Measurements from ENCODE around the gene SYNE2. TPM values are rescaled to one million over a fixed set of nuclear protein-coding genes. Genes with fewer than 3 reads are reported as not detected.
"Not testable (repeated sequence)": the region's sequence is repeated elsewhere in the genome, so short reads cannot be mapped to it uniquely, and the experiment has no call there.

SYNE2 gene
- total RNA-seq, 4 donors from 2014 or later, result 101 to 162 (median 114) TPM

DNA sequence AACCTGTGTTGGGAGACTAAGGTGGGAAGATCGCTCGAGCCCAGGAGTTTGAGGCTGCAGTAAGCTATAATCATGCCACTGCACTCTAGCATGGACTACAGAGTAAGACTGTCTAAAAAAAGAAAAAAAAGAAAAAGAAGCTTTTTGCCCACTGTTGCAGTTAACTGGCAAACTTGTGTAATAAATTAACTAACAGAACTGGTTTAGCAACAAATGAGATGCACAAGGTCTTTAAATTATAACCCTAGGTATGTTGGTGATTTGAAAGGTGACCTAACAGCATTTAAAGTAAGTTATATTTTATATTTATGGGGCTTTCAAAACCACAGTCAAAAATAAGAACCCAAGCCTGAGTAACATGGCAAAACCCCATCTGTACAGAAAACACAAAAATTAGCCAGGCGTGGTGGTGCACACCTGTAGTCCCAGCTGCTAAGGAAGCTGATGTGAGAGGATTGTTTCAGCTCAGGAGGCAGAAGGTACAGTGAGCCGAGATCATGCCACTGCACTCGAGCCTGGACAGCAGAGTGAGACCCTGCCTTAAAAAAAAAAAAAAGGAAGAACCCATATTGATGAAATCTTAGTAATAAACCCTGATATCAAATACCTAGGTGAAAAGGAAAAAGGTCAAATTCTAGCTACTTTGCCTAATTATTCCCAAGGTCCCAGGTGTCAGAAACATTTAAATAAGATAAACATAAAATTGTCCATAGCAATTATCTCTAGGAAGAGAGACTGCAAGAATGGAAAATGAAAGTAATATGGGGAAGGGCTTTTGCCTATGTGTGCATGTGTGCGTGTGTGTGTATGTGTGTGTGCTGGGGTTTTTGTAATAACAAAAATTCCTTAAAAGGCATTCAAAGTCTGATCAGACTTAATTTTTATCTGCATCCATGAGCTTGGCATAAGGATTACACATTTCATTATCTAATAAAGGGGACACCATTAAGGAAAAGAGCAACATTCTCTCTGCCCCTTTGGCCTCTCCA is 15.4 kb downstream of the SYNE2 start:
- no peaks in the 10 kb centered on the region for H3K9me3 ChIP-seq
- no peaks in the 10 kb centered on the region for H3K4me1 ChIP-seq
- H3K27ac ChIP-seq, result peak overlapping the region; percentile 7 to 15
- H3K36me3 ChIP-seq, result no peaks in the 10 kb centered on the region
- intact Hi-C loops (cut with DNase I; ENCODE audit: low total_unique reads), result no loop called here
- no peak overlapping the region for H3K4me3 ChIP-seq
- no peak for DNase-seq
- TF ChIP-seq, protein P1, sequence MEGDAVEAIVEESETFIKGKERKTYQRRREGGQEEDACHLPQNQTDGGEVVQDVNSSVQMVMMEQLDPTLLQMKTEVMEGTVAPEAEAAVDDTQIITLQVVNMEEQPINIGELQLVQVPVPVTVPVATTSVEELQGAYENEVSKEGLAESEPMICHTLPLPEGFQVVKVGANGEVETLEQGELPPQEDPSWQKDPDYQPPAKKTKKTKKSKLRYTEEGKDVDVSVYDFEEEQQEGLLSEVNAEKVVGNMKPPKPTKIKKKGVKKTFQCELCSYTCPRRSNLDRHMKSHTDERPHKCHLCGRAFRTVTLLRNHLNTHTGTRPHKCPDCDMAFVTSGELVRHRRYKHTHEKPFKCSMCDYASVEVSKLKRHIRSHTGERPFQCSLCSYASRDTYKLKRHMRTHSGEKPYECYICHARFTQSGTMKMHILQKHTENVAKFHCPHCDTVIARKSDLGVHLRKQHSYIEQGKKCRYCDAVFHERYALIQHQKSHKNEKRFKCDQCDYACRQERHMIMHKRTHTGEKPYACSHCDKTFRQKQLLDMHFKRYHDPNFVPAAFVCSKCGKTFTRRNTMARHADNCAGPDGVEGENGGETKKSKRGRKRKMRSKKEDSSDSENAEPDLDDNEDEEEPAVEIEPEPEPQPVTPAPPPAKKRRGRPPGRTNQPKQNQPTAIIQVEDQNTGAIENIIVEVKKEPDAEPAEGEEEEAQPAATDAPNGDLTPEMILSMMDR (IDR thresholded peaks at IDR 0.05), result no peak
- TF ChIP-seq POLR2A (IDR thresholded peaks at IDR 0.05), result no peak
- H3K27me3 ChIP-seq, result no peaks in the 10 kb centered on the region

DNA sequence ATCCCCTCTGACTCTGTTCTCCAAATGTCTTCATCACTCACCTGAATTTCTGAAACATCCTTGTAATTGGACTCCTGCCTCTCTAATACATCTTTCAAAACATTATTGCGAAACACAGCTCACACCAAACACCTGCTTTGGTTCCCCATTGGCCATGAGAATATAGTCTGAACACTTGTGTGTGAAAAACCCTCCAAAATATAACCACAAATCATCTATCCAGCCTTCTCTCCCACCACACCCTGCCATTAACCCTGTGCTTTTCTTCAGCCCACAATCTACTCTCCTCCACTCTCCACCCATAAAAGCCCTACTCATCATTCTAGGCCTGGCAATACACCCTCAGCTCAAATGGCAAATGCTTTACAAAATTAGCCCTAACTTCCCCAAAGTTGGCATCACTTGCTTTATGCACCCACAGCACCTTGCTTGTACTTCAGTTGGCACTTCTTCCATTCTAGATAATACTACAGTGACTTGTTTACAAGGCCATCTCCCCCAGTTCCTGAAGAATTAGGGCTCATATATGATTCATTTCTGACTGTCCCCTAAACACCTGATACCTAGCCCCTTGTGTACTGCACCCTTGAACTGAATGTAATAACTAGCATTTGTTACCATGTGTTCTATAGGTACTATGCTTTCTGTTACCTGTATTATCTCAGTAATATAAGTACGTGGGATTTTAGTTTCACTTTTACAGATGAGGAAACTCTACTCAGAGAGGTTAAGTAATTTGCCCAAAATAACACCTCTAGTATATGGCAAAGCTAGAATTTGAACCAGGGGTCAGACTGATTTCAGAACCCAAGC is 17.3 kb downstream of the SYNE2 start:
- peak overlapping the region; percentile 27 for H3K27ac ChIP-seq
- H3K9me3 ChIP-seq; DNase-seq; H3K36me3 ChIP-seq; H3K4me1 ChIP-seq; H3K27me3 ChIP-seq; H3K4me3 ChIP-seq; intact Hi-C loops (cut with DNase I; ENCODE audit: low total_unique reads): not testable (repeated sequence)

DNA sequence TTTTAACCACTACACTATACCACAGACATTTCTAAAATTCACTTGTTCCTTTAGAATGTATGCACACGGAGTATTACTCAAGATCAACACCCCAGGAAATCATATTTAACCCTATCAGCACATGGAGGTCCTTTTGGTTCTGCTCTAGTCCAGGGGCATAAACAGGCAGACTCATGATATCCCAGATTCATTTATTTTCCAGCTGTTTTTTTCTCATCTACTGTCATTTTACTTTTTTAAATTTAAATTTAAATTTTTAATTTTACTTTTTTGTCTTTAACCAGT is 17.9 kb downstream of the SYNE2 start:
- DNase-seq; H3K9me3 ChIP-seq; H3K27ac ChIP-seq; H3K27me3 ChIP-seq; H3K4me1 ChIP-seq; intact Hi-C loops (cut with DNase I; ENCODE audit: low total_unique reads); H3K4me3 ChIP-seq; H3K36me3 ChIP-seq: not testable (repeated sequence)

DNA sequence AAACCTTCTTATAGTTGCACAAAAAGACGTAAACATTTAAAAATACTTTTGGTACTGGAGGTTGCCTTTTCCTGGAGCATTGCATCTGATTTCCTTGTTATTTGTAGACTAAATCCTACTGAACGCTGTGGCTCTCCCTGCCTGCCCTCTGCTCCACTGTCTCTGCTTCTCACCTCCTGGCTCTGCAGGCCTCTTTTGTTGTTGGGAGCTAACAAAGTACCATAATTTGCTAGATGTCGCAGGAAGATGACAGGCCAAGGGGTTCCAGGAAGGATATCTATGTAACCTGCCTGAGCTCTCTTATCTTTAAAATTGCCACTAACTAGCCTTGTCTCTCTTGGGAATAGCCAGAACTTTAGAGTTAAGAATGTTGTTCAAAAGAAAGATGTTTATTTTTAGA is 21.4 kb downstream of the SYNE2 start:
- no peak for TF ChIP-seq POLR2A (IDR thresholded peaks at IDR 0.05)
- TF ChIP-seq, protein P1 (IDR thresholded peaks at IDR 0.05), result no peak
- peaks cover 0 to 9% of the 10 kb centered on the region in 2 donors for H3K4me1 ChIP-seq
- no peaks in the 10 kb centered on the region for H3K27me3 ChIP-seq
- H3K27ac ChIP-seq, result peak overlapping the region; percentile 73 to 77
- no peak overlapping the region for H3K4me3 ChIP-seq
- no peaks in the 10 kb centered on the region for H3K9me3 ChIP-seq
- no peaks in the 10 kb centered on the region for H3K36me3 ChIP-seq
- no peak for DNase-seq
- intact Hi-C loops (cut with DNase I; ENCODE audit: low total_unique reads), result no loop called here

DNA sequence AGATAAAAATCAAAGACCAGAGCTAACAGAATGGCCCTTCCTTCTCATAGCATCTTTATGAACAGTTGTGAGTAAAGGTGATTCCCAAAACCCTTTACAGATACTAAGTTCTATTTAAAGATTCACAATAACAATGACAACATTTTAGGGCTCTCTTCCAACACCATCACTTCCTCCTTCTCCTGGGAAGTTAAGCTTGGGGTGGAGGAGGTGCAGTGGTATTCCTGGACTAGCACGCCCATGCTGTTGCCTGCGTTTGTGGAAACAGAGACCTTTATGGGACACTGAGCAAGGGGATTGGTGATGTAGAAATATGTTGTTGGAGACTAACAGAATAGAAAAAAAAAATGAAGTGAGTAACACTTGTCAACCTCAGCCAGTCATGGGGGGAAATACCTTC is 22.5 kb downstream of the SYNE2 start:
- DNase-seq, result peak in 1 of 2 donors; percentile 39
- intact Hi-C loops (cut with DNase I; ENCODE audit: low total_unique reads), result no loop called here
- H3K4me1 ChIP-seq, result peaks cover 0 to 9% of the 10 kb centered on the region in 2 donors
- no peaks in the 10 kb centered on the region for H3K36me3 ChIP-seq
- peak overlapping the region; percentile 73 to 77 for H3K27ac ChIP-seq
- no peaks in the 10 kb centered on the region for H3K9me3 ChIP-seq
- H3K27me3 ChIP-seq, result no peaks in the 10 kb centered on the region
- peak in 1 of 2 donors; percentile 39 for TF ChIP-seq POLR2A (IDR thresholded peaks at IDR 0.05)
- TF ChIP-seq, protein P1 (IDR thresholded peaks at IDR 0.05), result no peak
- H3K4me3 ChIP-seq, result no peak overlapping the region

DNA sequence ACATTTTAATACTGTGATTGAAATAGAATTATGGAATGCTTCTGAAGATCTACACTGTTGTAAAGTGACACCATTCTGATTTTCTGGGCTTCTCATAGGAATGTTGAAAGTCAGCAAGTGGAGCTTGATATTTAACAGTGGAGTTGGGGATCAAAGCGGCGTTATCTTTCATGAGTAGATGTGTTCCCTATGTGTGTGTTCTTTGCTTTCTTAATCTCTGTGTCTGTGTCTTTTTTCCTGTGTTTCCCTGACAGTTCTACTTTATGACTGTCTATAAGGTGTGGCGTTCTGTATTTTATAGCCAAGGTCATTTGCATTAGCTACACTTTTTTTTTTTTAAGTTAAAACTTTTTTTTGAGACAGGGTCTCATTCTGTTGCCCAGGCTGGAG is 24.7 kb downstream of the SYNE2 start:
- intact Hi-C loops (cut with DNase I; ENCODE audit: low total_unique reads), result no loop called here
- H3K4me3 ChIP-seq, result no peak overlapping the region
- no peak for DNase-seq
- H3K4me1 ChIP-seq, result peaks cover 0 to 9% of the 10 kb centered on the region in 2 donors
- no peaks in the 10 kb centered on the region for H3K36me3 ChIP-seq
- TF ChIP-seq, protein P1 (IDR thresholded peaks at IDR 0.05), result no peak
- no peak for TF ChIP-seq POLR2A (IDR thresholded peaks at IDR 0.05)
- no peaks in the 10 kb centered on the region for H3K9me3 ChIP-seq
- peak overlapping the region; percentile 32 to 73 for H3K27ac ChIP-seq
- no peaks in the 10 kb centered on the region for H3K27me3 ChIP-seq
